PC-9 (cell line): ENCODE data around the gene CCAR1. TPM values are rescaled to one million over a fixed set of nuclear protein-coding genes. Genes with fewer than 3 reads are reported as not detected.

ENCODE experiments used
- BruUV-seq: library from RNA; stranded (reverse); fragments of 400-500 nt; replicated peaks from 2 replicates; lab custom pipeline; 2021; lab: Mats Ljungman, UMichigan
- CTCF ChIA-PET: fragments of 300-600 bp; sonication (Branson Sonifier 250); formaldehyde crosslinking; loops from one replicate; lab custom pipeline; 2022; ENCODE audit warnings: antibody characterized with exemption; lab: Charles Lee
- POLR2A ChIA-PET: fragments of 300-600 bp; sonication (Branson Sonifier 250); formaldehyde crosslinking; loops from one replicate; lab custom pipeline; 2022; ENCODE audit warnings: antibody characterized with exemption; ENCODE audit not compliant: unreplicated experiment; lab: Charles Lee
- DNase-seq, 2 experiments: peaks; one replicate each; pipeline versions ENCODE4 v3.0.0 to v3.0.0-alpha.2; 2015 to 2022; ENCODE audit warnings: mixed read lengths in 1 of 2
- H2AFZ ChIP-seq: fragments of 200-600 bp; sonication (generic); 2 replicates; pipeline ENCODE4 v1.8.1; 2017; ENCODE audit warnings: antibody characterized with exemption
- H3F3A ChIP-seq: fragments of 200-600 bp; sonication (generic); 2 replicates; pipeline ENCODE4 v1.8.1; 2017; ENCODE audit warnings: antibody characterized with exemption, mild to moderate bottlenecking, low read depth; ENCODE audit not compliant: insufficient read depth
- H3K27ac ChIP-seq: fragments of 200-600 bp; sonication (generic); 2 replicates; pipeline ENCODE4 v1.6.1; 2016; ENCODE audit warnings: mixed run types
- H3K27me3 ChIP-seq: fragments of 200-600 bp; sonication (generic); 2 replicates; pipeline ENCODE4 v1.6.1; 2016; ENCODE audit warnings: low read depth, mixed run types; ENCODE audit not compliant: insufficient read depth
- H3K36me3 ChIP-seq: fragments of 200-600 bp; sonication (generic); 2 replicates; pipeline ENCODE4 v1.6.1; 2016; ENCODE audit warnings: low read depth, mixed run types
- H3K4me1 ChIP-seq: fragments of 200-600 bp; sonication (generic); replicated peaks from 2 replicates; pipeline ENCODE4 v1.6.1; 2016; ENCODE audit warnings: mixed run types; ENCODE audit not compliant: insufficient read depth
- H3K4me2 ChIP-seq: fragments of 200-600 bp; sonication (generic); 2 replicates; pipeline ENCODE4 v1.6.1; 2017; ENCODE audit warnings: mixed run types
- H3K4me3 ChIP-seq: fragments of 200-600 bp; sonication (generic); 2 replicates; pipeline ENCODE4 v1.6.1; 2016; ENCODE audit warnings: mixed run types
- H3K79me2 ChIP-seq: fragments of 200-600 bp; sonication (generic); 2 replicates; pipeline ENCODE4 v1.6.1; 2017; ENCODE audit warnings: low read depth, mixed run types
- H3K9me2 ChIP-seq: fragments of 200-600 bp; sonication (generic); 2 replicates; pipeline ENCODE4 v1.8.1; 2017; ENCODE audit warnings: mild to moderate bottlenecking; ENCODE audit not compliant: insufficient read depth
- H3K9me3 ChIP-seq: fragments of 200-600 bp; sonication (generic); 2 replicates; pipeline ENCODE4 v1.8.1; 2016; ENCODE audit warnings: low read depth; ENCODE audit not compliant: insufficient read depth
- H4K20me1 ChIP-seq: fragments of 200-600 bp; sonication (generic); 2 replicates; pipeline ENCODE4 v1.8.1; 2017; ENCODE audit not compliant: insufficient read depth
- CTCF ChIP-seq: fragments of 200-600 bp; sonication (generic); conservative IDR thresholded peaks from 2 replicates; pipeline ENCODE4 v1.6.1; 2017; ENCODE audit warnings: mixed run types, antibody characterized with exemption, mild to moderate bottlenecking, moderate library complexity
- EZH2 ChIP-seq: fragments of 200-600 bp; sonication (generic); IDR thresholded peaks from 2 replicates; pipeline ENCODE4 v1.8.0; 2017; ENCODE audit warnings: antibody characterized with exemption, low read depth
- intact Hi-C: fragments of 100-400 bp; cut with micrococcal nuclease; formaldehyde crosslinking; loops from one replicate; pipeline ENCODE4 v1.10.0; 2022; ENCODE audit not compliant: unreplicated experiment
- total RNA-seq: library from RNA; stranded (reverse); gene quantifications from 2 replicates; pipeline ENCODE4 v1.2.3, GENCODE V29; 2021

CCAR1 gene
- total RNA-seq, 1 experiment from 2014 or later, result 98.3 TPM

DNA sequence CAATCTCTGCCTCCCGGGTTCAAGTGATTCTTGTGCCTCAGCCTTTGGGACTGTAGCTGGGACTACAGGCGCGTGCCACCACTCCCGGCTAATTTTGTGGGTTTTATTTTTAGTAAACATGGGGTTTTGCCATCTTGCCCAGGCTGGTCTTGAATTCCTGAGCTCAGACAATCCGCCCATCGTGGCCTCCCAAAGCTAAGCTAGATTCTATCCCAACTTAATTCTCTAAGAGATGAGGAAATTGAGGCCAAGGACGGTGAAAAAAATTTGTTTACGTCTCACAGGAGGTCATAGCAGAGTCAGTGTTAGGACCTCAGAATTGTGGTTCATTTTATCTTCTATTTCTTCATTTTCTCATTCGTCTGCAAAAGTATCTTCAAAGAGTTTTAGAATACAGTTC is 6.1 kb downstream of the CCAR1 start:
- peaks cover 60% of the 10 kb centered on the region for H3K36me3 ChIP-seq
- intact Hi-C loops, result no loop called here
- H3K27ac ChIP-seq, result no peak overlapping the region
- no peaks in the 10 kb centered on the region for H3K9me3 ChIP-seq
- no peaks in the 10 kb centered on the region for H3K27me3 ChIP-seq
- ChIA-PET CTCF (no interaction called here), POLR2A (no interaction called here)
- no peak overlapping the region for H3K4me3 ChIP-seq
- H3F3A ChIP-seq, result peaks cover 8% of the 10 kb centered on the region
- H2AFZ ChIP-seq, result no peak overlapping the region
- TF ChIP-seq CTCF, result no peak
- TF ChIP-seq EZH2, result no peak
- H4K20me1 ChIP-seq, result peaks cover 11% of the 10 kb centered on the region; the same call in 1 of the 2 replicates
- no peak for DNase-seq
- peaks cover 29% of the 10 kb centered on the region for H3K79me2 ChIP-seq
- no peak overlapping the region for H3K4me2 ChIP-seq
- no peaks in the 10 kb centered on the region for H3K9me2 ChIP-seq
- peaks cover 7% of the 10 kb centered on the region for H3K4me1 ChIP-seq
- no TSS peak for BruUV-seq

DNA sequence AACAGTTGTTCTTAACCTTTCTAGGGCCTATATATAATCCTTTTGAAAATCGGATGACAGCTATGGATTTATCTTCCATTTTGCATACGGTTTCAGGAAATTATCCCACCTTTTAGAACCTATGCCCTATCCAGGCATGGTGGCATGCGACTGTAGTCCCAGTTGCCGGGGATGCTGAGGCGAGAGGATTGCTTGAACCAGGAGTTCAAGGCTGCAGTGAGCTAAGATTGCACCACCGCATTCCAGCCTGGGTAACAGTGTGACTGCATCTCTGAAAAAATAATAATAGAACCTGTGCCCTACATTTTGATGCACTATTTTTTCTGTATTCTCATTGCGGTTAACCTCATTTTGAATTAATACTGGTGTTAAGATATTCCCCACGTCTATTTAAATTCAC is 11.6 kb downstream of the CCAR1 start:
- Histone ChIP-seq H3K79me2 (peaks cover 18% of the 10 kb centered on the region; the same call in 1 of the 2 replicates), H3K27ac (no peak overlapping the region)

GRCh38 chr10:68734349-68734748 is 13.3 kb downstream of the CCAR1 start:
- no peaks in the 10 kb centered on the region for H3K9me3 ChIP-seq
- TF ChIP-seq CTCF (no peak), EZH2 (no peak)
- ChIA-PET POLR2A (no interaction called here), CTCF (no interaction called here)
- no peaks in the 10 kb centered on the region for H3K4me1 ChIP-seq
- no peaks in the 10 kb centered on the region for H3K27me3 ChIP-seq
- H3K9me2 ChIP-seq, result no peaks in the 10 kb centered on the region
- BruUV-seq, result no TSS peak
- no peak overlapping the region for H2AFZ ChIP-seq
- H3K27ac ChIP-seq, result no peak overlapping the region
- no peak overlapping the region for H3K4me3 ChIP-seq
- intact Hi-C loops, result no loop called here
- peaks cover 9% of the 10 kb centered on the region for H3F3A ChIP-seq
- DNase-seq, result no peak
- 0 out of 2 replicates have a peak, but pooled peaks cover 10% of the 10 kb centered on the region for H3K79me2 ChIP-seq
- no peak overlapping the region for H3K4me2 ChIP-seq
- peaks cover 53% of the 10 kb centered on the region for H3K36me3 ChIP-seq
- H4K20me1 ChIP-seq, result peaks cover 24% of the 10 kb centered on the region; the same call in 1 of the 2 replicates

More for the DNA sequence above, 11.6 kb downstream of the CCAR1 start:
- intact Hi-C loops, result loop anchor here (2.0 kb wide), 1 partner anchor 70 kb away; no protein-coding TSS in a partner anchor
- H4K20me1 ChIP-seq, result peaks cover 31% of the 10 kb centered on the region
- ChIA-PET POLR2A (no interaction called here), CTCF (no interaction called here)
- no peaks in the 10 kb centered on the region for H3K9me2 ChIP-seq
- no peak overlapping the region for H3K4me3 ChIP-seq
- peaks cover 58% of the 10 kb centered on the region for H3K36me3 ChIP-seq
- BruUV-seq, result no TSS peak
- H3F3A ChIP-seq, result peaks cover 8% of the 10 kb centered on the region; the same call in 1 of the 2 replicates
- no peak overlapping the region for H2AFZ ChIP-seq
- no peak overlapping the region for H3K4me2 ChIP-seq
- TF ChIP-seq EZH2 (no peak), CTCF (no peak)
- no peaks in the 10 kb centered on the region for H3K9me3 ChIP-seq
- DNase-seq, result no peak
- no peaks in the 10 kb centered on the region for H3K27me3 ChIP-seq
- no peaks in the 10 kb centered on the region for H3K4me1 ChIP-seq
